Stimulated activated CD8-positive, alpha-beta memory T cell treated with anti-CD3 and anti-CD28 coated beads, Interleukin-12 subunit alpha, Interleukin-12 subunit beta, amount 100 ng/mL, for 24 hours (primary cell): ENCODE measurements around the gene EFCAB7.
"Not testable (repeated sequence)": the region's sequence is repeated elsewhere in the genome, so short reads cannot be mapped to it uniquely, and the experiment has no call there.

ENCODE experiments used
- DNase-seq: peaks from one replicate; pipeline ENCODE4 v3.0.0-alpha.2; 2020; ENCODE audit errors: extremely low read depth

EFCAB7 gene

GRCh38 chr1:63548303-63548702 lies 25.0 kb downstream of the EFCAB7 start:
- DNase-seq, result no peak

- no peak for DNase-seq
Observed at GRCh38 chr1:63548877-63549276, 25.6 kb downstream of the EFCAB7 start.

DNA sequence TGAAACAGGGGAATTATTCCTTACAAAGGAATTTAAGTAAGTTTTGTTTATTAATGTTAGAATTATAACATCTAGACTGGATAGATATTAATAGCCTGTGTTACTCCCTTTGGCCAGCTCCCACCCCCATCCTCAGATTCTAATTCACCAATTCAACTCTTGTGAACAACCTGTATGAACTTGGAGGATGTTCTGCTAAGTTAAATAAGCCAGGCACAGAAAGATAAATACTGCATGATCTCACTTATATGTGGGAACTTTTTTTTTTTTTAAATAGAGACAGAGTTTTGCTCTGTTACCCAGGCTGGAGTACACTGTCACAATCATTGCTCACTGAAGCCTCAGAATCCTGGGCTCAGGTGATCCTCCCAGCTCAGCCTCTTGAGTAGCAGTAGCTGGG lies 32.2 kb downstream of the EFCAB7 start:
- DNase-seq, result no peak

DNA sequence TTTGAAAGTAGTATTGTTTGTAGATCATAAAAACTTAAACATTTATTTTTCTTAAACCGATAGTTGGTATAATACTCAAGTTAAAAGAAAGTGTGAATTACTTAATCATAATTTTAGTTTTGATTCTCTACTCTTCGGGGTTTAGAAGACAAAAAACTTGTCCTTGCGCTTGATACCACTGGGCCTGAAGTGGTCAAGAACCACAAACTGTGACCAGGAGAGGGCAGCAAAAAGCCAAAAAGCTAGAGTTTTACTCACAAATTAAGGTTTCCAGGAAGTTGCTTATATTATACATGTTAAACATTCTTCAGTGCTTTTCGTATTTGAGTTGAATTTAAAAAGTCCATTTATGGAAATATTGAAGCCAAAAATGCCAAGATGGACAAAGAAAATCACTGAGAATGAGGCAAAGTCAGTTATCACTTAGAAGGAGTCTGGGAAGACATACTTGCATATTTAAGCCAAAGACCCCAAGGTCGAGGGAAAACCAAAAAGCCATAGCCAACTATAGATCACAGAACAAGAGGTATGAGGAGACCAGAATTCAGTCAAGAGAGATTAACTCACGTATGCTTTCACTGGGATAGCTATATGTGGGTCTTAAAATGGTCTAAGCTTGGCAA lies 34.2 kb downstream of the EFCAB7 start:
- no peak for DNase-seq

GRCh38 chr1:63559357-63559756 lies 36.0 kb downstream of the EFCAB7 start:
- no peak for DNase-seq

- DNase-seq, result no peak
Observed at GRCh38 chr1:63563745-63564144, 40.4 kb downstream of the EFCAB7 start.

- no peak for DNase-seq
Observed at GRCh38 chr1:63569068-63569467, 45.7 kb downstream of the EFCAB7 start.

DNA sequence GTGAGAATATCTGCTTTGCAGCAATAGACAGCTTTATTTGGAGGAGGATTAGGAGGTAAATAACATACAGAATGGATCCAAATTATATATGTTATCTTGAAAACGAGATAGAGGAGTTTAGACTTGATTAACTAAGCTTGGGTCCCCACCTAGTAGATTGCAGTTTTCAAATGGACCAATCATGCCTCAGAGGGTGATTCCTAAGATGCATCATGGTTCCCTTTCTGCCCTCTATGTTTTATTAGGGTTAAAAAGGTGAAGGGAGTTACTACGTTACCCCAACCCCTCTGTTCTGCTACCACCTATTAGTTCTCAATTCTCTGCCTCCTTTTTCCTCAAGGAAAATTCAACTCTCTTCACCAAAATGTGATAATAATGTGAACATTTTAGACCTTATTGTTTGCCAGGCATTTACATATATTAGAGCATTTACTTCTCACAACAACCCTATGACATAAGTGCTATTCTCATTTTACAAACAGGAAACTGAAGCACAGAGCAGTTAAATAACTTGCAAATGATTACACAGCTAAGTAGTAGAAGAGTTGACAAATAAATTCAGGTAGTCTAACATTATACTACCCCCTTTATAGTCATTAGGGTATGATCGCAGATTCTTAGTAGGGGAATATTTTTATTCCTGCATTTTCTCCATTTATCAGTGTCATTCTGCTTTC lies 46.5 kb downstream of the EFCAB7 start:
- DNase-seq, result no peak

GRCh38 chr1:63572686-63573085 lies 49.4 kb downstream of the EFCAB7 start:
- DNase-seq, result not testable (repeated sequence)

DNA sequence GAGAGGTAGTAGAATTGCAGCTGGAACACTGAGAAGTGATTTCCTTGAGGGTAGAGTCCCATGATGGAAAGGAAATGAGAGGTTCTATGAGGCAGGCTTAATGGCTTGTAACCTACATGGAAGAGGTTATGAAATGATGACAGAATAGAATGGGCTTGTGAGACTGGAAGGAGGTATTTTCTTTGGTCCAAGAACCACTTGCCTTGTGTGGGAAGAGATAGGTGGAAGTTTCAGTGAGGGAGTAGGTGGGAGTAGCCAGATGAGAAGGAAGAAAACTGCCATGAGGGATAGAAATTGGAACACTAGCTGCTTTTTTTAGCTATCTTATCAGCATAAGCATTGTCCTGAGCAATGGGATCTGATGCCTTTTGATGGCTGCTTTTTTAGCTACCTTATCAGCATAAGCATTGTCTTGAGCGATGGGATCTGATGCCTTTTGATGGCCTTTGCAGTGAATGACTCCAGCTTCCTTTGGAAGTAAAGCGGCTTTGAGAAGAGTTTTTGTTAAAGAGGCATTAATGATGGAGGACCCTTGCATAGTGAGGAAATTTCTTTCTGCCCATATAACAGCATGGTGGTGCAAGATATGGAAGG lies 51.0 kb downstream of the EFCAB7 start:
- DNase-seq, result not testable (repeated sequence)

GRCh38 chr1:63575340-63575826 lies 52.1 kb downstream of the EFCAB7 start:
- DNase-seq, result no peak

- DNase-seq, result not testable (repeated sequence)
Observed at GRCh38 chr1:63586326-63586725, 63.0 kb downstream of the EFCAB7 start.

DNA sequence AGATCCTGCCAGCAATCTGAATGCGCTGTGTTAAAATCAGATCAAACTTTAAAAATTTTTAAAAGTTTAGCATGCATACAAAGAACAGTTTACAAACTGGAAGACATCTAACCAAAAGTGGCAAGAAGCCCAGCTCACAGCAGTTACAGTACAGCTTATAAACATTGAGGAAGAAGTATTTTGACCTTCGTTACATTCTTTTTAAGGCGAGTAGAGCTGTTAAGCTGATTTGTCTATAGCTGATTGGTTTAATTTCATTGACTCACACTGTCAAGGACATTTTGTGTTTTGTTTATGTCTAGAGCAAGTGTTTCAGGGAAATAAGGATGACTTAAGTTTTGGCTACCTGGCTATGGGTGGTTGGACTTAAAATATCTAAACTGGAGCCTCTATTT lies 66.8 kb downstream of the EFCAB7 start:
- no peak for DNase-seq

DNA sequence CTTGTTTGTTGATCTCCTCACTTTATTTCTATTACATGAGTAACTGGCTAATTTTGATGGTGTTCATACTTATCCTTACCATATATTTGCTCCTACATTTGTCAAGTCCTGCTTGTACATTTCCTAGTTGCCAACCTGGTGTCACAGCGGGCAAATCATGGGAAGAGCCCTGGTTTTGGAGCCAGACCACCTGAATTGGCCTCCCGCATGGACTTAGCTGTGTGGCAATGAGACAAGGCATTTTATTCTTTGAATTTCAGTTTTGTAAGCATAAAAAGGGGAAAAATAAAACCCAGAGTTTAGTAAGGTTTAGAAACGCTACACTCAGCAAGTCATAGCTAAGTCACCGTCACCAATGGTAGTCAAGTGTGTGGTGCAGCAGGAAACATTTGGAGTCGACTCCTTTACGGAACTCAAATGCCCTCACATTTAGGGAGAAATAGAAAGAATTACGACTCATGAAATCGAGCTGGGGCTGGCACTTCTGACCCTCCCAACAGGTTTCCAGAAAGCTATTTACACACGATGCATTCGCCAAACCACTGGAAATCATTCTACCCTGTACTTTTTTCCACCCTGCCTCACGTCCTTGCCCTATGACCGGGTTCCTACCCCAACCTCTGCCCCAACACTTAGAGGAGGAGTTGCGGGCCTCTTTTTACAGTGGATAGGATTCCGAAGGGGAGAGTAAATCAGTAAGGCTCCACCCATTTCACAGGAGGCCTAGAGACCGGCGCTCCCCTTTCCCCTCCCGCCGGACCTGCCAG lies 69.4 kb downstream of the EFCAB7 start:
- no peak for DNase-seq

DNA sequence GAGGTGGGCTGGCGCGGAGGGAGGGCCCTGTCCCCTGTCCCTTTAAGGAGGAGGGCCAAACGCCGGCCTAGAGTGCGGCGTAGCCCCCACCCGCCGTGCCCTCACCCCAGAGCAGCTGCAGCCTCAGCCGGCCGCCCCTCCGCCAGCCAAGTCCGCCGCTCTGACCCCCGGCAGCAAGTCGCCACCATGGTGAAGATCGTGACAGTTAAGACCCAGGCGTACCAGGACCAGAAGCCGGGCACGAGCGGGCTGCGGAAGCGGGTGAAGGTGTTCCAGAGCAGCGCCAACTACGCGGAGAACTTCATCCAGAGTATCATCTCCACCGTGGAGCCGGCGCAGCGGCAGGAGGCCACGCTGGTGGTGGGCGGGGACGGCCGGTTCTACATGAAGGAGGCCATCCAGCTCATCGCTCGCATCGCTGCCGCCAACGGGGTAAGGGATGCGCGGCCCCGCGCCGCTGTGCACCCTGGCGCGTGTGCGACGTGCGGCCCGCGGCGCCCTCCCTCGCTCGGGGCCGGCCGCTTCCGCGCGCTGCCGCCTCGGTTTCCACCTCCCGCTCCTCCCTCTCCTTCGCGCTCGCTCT lies 70.1 kb downstream of the EFCAB7 start, which contains the start of gene PGM1:
Gene PGM1 (plus strand): TSS at position 109 of the 583 bp plus-strand sequence. CDS start 78 bp downstream, at position 187.
- peak; percentile 45 for DNase-seq

DNA sequence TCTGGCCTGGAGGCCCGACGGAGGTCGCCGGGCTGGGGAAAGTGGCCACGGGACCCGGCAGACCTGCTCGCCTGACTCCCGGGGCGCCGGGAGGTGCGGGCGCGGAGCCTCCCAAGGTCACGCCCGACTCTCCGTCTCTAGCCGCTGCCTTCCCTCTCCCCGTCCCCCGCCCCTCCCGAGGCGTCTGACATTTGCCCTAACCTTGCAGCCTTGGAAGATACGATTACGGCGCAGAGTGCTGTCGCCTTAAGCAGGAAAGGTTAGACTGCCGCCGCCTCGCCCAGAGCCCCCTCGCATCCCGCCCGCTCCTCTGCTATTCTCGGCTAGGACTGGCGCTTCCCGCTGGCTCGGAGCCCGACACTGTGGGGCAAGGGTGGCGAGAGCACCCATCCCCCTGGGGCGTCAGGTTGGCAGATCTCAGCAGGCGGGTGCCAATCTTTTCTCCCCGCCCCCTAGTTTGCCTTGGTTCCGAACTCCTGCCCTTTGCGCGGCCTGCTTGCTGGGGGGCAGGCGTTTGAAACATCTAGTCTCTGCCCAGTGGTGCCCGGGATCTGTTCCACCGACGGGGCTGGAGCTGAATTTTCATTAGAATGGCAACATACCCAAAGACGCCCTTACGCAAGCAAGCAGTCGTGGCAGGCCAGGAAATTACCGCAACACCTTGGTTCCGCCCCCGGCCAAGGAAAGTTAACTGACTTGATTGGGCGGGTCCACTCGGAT lies 70.7 kb downstream of the EFCAB7 start:
- peak; percentile 44 for DNase-seq

GRCh38 chr1:63595435-63595834 lies 72.1 kb downstream of the EFCAB7 start:
- DNase-seq, result no peak

GRCh38 chr1:63599799-63600198 lies 76.5 kb downstream of the EFCAB7 start:
- DNase-seq, result no peak

- no peak for DNase-seq
Observed at GRCh38 chr1:63600248-63600647, 76.9 kb downstream of the EFCAB7 start.

DNA sequence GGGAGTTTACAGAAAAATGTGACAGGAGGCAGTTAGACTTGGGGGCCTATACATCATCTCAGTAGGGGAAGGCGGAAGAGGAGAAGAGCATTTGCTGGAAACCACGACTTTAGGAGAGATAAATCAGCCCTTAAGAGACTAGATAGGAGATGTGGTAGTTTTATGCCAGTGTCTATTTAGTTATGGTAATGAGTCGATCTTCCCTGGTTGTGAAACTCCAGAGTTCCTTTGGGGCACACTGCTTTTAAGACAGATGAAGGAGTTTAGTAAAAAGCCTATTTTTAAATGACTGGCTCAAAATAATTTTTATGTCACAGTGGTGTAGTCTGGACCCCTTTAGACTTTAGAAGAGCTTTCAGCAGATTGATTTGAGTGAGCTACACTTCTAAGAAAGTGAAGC lies 77.7 kb downstream of the EFCAB7 start:
- no peak for DNase-seq

DNA sequence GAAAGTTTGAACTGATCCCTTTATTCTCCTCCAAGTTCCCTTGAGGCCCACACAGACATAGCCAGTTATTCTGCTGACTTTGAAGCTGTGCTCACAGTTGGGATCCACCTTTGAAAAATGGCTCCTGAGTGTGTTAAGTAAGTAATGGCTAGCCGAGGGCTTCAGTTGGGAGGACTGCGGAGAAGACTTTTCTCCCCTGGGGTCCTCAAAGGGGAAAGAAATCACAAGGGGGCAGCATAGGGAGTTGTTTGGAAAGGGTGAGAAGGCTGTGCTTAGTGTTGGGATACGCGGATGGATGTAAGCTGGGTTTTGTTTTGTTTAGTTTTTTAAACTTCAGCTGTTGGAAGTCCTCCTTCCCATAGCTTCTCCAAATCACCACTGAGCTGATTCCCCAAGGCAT lies 78.1 kb downstream of the EFCAB7 start:
- DNase-seq, result no peak
